Esophagus muscularis mucosa (tissue), 3 donors: ENCODE results near the gene TCERG1L.

Source experiments
- POLR2A ChIP-seq: fragments of 450-650 bp; IDR thresholded peaks from one replicate; pipeline ENCODE4 v1.6.1; 2017; ENCODE audit warnings: antibody characterized with exemption, moderate library complexity, mild to moderate bottlenecking, low read depth
- POLR2AphosphoS5 ChIP-seq, 2 donors: sonication (generic); formaldehyde crosslinking; IDR thresholded peaks; one replicate each; pipeline ENCODE4 v1.6.1; 2017; ENCODE audit warnings: antibody characterized with exemption in 2 of 2
- TF ChIP-seq, protein P1 (sequence below), 3 experiments: fragments of 200-600 bp in 2 of 3; fragments of 450-650 bp in 1 of 3; sonication (generic) in 2 of 3; IDR thresholded peaks; one replicate each; pipeline ENCODE4 v1.5.1; 2017 to 2019; ENCODE audit warnings: antibody characterized with exemption in 3 of 3, mild to moderate bottlenecking in 2 of 3, moderate library complexity in 1 of 3

- TF ChIP-seq, protein P1, sequence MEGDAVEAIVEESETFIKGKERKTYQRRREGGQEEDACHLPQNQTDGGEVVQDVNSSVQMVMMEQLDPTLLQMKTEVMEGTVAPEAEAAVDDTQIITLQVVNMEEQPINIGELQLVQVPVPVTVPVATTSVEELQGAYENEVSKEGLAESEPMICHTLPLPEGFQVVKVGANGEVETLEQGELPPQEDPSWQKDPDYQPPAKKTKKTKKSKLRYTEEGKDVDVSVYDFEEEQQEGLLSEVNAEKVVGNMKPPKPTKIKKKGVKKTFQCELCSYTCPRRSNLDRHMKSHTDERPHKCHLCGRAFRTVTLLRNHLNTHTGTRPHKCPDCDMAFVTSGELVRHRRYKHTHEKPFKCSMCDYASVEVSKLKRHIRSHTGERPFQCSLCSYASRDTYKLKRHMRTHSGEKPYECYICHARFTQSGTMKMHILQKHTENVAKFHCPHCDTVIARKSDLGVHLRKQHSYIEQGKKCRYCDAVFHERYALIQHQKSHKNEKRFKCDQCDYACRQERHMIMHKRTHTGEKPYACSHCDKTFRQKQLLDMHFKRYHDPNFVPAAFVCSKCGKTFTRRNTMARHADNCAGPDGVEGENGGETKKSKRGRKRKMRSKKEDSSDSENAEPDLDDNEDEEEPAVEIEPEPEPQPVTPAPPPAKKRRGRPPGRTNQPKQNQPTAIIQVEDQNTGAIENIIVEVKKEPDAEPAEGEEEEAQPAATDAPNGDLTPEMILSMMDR (IDR thresholded peaks at IDR 0.05), result no peak
- TF ChIP-seq POLR2A (no peak), POLR2AphosphoS5 (IDR thresholded peaks at IDR 0.05) (no peak)
These were observed 124.2 kb downstream of the TCERG1L start for GRCh38 chr10:131187274-131187673.
